ENCODE data around the gene EN1.

- TF ChIP-seq CTCF (IDR thresholded peaks at IDR 0.05) (no peak), ZFX (IDR thresholded peaks at IDR 0.05; ENCODE audit: borderline replicate concordance) (no peak)
These were observed 42.5 kb upstream of the EN1 start for GRCh38 chr2:118889995-118890394.

Measured in 22Rv1 (cell line).